GM18498 (cell line): Measurements from ENCODE around the gene HEPACAM2.
A peak's percentile ranks its signal among the peaks of the same experiment; 100 is the strongest.

ENCODE experiments used
- ATAC-seq: cut with Tn5 transposase; IDR thresholded peaks from one replicate; pipeline ENCODE4 v1.9.1; 2021; ENCODE audit warnings: mild to moderate bottlenecking, moderate library complexity; ENCODE audit not compliant: unreplicated experiment

Gene HEPACAM2

GRCh38 chr7:93148727-93149126 is 77.5 kb downstream of the HEPACAM2 start:
- ATAC-seq = no peak

- ATAC-seq = peak; percentile 62
Measured at GRCh38 chr7:93148144-93148543, 78.1 kb downstream of the HEPACAM2 start, which contains the start of gene SAMD9L. TSS of gene SAMD9L (minus strand) at chr7:93148385. CDS start at chr7:93135971, 12,414 bp downstream.

GRCh38 chr7:93147363-93147762 is 78.9 kb downstream of the HEPACAM2 start:
- ATAC-seq = peak; percentile 88

- ATAC-seq = peak; percentile 35
Measured at GRCh38 chr7:93146472-93147141, 79.7 kb downstream of the HEPACAM2 start.

- no peak for ATAC-seq
Measured at GRCh38 chr7:93146036-93146435, 80.2 kb downstream of the HEPACAM2 start.

- no peak for ATAC-seq
Measured at GRCh38 chr7:93145354-93145753, 80.9 kb downstream of the HEPACAM2 start.

GRCh38 chr7:93142127-93142526 is 84.1 kb downstream of the HEPACAM2 start:
- no peak for ATAC-seq

GRCh38 chr7:93140582-93141191 is 85.6 kb downstream of the HEPACAM2 start:
- ATAC-seq = no peak

- no peak for ATAC-seq
Measured at GRCh38 chr7:93138576-93138975, 87.7 kb downstream of the HEPACAM2 start.
